ENCODE measurements around the gene RAB8B.

DNA sequence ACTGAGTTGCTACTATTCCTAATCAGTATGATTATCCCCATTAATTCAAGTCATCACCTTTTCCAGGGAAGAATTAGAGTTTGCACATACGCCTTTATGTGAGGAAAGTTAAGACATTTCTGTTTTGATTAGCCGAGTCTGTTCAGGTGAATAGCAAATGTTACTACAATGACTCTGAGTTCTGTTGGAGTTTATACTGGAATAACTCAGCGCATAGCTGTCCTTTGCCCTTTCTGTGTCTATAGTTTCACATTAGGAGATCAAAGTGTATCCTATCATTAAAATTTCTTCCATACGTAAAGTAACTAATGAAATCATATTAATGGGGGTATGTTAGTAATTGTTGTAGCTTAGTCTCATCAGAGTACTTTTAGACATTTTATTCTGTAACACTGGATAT is 4.9 kb downstream of the RAB8B start:
- TF ChIP-seq, protein P1, sequence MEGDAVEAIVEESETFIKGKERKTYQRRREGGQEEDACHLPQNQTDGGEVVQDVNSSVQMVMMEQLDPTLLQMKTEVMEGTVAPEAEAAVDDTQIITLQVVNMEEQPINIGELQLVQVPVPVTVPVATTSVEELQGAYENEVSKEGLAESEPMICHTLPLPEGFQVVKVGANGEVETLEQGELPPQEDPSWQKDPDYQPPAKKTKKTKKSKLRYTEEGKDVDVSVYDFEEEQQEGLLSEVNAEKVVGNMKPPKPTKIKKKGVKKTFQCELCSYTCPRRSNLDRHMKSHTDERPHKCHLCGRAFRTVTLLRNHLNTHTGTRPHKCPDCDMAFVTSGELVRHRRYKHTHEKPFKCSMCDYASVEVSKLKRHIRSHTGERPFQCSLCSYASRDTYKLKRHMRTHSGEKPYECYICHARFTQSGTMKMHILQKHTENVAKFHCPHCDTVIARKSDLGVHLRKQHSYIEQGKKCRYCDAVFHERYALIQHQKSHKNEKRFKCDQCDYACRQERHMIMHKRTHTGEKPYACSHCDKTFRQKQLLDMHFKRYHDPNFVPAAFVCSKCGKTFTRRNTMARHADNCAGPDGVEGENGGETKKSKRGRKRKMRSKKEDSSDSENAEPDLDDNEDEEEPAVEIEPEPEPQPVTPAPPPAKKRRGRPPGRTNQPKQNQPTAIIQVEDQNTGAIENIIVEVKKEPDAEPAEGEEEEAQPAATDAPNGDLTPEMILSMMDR (IDR thresholded peaks at IDR 0.05; ENCODE audit: poor library complexity), result no peak
- TF ChIP-seq EZH2phosphoT487 (IDR thresholded peaks at IDR 0.05; ENCODE audit: low read depth, severe bottlenecking, unreplicated experiment), result no peak
- TF ChIP-seq EZH2 (IDR thresholded peaks at IDR 0.05; ENCODE audit: borderline replicate concordance), result no peak
